ENCODE data around the gene MSANTD1.

Gene MSANTD1

DNA sequence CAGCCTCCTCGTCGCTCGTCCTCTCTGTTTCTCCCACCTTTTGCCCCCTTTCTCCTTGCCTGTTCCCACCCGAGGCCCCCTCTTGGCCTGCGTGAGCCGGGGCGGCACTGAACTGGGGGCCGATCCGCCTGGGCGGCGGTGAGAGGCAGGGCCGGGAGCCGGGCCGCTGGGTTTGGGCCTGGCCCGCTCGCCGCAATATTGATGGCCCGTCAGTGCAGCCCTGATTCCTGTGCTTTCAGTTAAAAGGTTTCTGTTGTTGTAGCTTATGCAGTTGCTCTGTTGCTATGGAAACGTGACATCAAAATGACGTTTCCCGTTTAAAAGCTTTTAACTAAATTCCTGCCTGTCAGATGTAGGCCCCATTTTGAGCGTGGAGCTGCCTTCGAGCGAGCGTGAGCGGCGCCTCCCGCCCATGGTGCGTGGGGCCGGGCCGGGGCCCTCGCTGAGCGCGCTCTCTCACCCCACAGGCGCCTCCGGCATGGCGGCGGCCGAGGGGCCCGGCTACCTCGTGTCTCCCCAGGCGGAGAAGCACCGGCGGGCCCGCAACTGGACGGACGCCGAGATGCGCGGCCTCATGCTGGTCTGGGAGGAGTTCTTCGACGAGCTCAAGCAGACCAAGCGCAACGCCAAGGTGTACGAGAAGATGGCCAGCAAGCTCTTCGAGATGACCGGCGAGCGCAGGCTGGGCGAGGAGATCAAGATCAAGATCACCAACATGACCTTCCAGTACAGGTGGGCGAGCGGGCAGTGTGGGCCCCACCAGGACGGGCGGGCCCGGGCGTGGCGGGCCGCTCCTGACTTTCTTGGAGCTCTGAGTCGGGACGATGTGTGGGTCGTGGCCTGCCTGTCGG, at the start of gene MSANTD1:
TSS of gene MSANTD1 (plus strand) at position 349 of the 851 bp plus-strand sequence. CDS start at position 413, 64 bp downstream.
- DNase-seq = no peak

DNA sequence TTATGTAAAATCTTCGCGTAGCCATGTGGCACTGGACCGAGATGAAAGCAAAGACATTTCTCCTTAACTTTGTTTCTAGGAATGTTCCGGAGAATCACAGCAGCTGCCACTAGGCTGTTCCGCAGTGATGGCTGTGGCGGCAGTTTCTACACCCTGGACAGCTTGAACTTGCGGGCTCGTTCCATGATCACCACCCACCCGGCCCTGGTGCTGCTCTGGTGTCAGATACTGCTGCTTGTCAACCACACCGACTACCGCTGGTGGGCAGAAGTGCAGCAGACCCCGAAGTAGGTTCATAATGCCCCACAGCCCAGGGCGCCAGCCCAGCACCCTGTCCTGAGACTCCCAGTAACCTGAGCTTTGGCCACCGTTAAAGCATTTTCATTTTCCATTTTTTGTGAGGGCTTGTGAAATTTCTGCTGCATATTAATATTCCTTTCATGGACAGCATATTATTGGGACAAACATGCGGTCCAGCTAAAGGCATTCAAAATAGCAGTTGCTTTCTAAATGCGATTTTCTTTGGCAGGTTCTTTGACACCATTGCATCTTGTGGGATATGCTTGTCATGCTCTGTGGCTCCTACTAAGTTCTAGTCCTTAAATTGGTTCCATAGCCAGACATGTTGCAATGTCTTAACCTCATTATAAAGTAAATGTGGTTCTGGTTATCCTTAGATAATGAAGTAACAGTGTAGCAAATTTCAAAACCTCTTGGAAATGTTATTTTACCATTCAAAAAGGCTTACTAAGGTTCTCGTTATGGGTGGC, 49.1 kb upstream of the MSANTD1 start:
- DNase-seq = no peak

GRCh38 chr4:3200423-3201090, 48.4 kb upstream of the MSANTD1 start:
- no peak for DNase-seq

GRCh38 chr4:3201718-3202702, 46.9 kb upstream of the MSANTD1 start:
- DNase-seq = no peak

- DNase-seq = no peak
Measured at GRCh38 chr4:3202836-3203820, 45.8 kb upstream of the MSANTD1 start.

DNA sequence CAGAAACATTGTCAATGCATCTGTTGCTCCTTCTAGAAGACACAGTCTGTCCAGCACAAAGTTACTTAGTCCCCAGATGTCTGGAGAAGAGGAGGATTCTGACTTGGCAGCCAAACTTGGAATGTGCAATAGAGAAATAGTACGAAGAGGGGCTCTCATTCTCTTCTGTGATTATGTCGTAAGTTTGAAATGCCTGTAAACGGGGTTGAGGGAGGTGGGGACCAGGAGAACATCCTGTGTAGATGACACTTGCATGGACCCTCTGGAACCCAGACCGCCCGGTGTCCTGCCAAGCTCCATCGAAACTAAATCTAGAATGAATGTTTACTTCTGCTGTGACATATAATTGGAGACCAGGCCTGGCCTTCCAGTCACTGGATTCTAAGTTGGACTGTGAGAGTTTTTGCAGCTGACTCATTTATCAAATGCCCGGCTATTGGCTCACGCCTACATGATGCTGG, 45.0 kb upstream of the MSANTD1 start:
- peak; percentile 18 for DNase-seq

GRCh38 chr4:3205995-3206394, 43.0 kb upstream of the MSANTD1 start:
- DNase-seq = no peak

DNA sequence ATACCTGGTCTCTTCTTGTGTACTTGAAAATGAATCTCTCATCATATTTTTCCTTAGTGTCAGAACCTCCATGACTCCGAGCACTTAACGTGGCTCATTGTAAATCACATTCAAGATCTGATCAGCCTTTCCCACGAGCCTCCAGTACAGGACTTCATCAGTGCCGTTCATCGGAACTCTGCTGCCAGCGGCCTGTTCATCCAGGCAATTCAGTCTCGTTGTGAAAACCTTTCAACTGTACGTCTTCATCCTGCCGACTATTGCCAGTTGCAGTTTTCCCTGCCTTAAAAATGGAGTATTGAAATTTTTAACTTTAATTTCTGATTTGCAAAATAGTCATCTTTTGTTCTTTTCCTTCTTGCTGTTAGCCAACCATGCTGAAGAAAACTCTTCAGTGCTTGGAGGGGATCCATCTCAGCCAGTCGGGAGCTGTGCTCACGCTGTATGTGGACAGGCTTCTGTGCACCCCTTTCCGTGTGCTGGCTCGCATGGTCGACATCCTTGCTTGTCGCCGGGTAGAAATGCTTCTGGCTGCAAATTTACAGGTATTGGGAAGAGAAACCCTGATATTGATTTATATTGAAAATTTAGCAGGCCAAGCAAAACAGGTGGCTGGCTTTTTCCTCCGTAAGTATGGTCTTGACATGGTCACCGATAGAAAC, 42.4 kb upstream of the MSANTD1 start:
- DNase-seq = no peak

DNA sequence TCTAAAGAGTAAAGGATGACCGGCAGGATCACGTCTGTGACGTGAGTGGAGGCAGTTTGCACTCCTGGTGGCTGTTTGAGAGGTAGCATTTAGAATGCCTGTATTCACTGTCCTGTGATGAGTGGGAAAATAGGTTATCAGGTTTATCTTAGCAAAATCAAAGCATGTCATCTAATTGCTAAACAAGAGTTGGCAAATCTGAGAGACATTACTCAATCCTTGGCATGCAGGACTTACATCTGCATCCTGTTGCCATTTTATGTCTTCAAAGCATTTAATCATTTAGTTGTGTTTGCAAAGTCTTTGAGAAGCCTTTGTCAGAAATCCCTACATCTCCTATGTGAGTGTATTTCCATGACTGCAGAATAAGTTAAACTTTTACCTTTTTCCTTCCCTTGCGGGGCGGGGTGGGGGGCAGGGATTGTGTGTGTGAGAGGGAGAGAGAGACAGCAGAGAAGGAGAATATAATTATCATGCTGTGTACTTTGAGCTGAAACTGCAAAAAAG, 41.4 kb upstream of the MSANTD1 start:
- DNase-seq = no peak

DNA sequence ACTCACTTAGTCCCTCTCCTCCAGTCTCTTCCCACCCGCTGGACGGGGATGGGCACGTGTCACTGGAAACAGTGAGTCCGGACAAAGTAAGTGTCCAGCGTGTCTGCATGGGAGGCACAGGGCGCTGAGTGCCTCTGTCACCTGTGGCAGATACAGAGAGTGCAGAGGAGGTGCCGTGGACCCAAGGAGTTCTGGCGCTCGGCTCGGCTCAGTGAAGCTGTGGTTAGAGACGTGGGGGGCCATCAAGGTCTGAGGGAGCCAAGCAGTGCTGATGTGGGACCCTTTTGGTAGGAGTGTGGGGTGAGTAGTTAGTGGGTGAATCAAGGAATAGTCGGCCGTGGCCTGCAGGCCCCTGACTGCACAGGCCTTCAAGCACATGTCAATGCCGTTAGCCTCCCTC, 40.1 kb upstream of the MSANTD1 start:
- no peak for DNase-seq

- no peak for DNase-seq
Measured at GRCh38 chr4:3209551-3210325, 39.2 kb upstream of the MSANTD1 start.

DNA sequence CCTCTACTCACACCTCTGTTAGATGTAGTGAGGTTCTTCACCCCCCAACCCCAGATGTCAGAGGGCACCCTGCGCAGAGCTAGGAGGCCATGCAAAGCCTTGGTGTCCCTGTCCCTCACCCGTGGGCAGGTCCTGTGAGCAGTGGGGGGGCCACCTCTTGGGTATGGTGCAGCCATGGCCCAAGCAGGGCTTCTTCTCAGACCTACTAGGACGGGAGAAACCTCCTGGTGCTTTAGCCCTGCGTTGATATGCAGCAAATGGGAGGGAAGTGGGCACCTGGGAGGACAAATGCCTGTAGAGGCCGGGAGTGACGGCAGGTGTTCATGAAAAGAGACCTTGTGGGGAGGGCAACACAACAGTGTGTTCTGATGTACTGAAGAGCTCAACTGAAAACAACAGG, 38.5 kb upstream of the MSANTD1 start:
- no peak for DNase-seq

GRCh38 chr4:3211866-3212265, 37.1 kb upstream of the MSANTD1 start:
- no peak for DNase-seq

DNA sequence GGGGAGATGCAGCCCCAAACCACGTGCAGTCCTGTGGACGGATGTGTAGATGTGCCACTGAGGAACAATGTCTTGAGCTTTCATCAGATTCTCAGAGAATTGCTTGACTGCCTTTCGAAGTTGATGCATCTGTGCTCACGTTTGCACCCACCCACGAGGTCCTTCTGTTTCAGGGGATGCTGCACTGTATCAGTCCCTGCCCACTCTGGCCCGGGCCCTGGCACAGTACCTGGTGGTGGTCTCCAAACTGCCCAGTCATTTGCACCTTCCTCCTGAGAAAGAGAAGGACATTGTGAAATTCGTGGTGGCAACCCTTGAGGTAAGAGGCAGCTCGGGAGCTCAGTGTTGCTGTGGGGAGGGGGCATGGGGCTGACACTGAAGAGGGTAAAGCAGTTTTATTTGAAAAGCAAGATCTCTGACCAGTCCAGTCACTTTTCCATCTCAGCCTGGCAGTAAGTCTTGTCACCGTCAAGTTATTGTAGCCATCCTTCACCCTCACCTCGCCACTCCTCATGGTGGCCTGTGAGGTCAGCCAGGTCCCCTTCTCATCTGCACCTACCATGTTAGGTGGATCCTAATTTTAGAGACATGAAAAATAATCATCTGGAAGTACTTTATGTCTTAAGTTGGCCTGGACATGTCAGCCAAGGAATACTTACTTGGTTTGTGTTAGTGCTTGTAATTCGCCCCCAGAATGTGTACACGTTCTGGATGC, 36.4 kb upstream of the MSANTD1 start:
- no peak for DNase-seq

DNA sequence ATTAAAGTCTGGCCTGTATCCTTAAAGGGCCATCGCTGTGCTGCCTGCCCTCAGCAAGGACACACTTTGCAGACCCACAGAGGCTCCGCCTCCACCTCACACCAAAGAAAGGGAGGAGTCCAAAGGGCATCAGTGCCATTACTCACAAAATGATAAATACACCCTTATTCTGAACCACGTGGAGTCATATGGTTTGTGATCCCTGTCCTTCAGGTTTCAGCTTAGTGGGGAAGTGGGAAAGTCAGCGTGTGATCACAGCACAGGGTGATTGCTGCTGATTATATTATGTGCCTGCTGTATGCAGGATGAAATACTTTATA, 35.9 kb upstream of the MSANTD1 start:
- no peak for DNase-seq

GRCh38 chr4:3213661-3214250, 35.2 kb upstream of the MSANTD1 start:
- DNase-seq = no peak

DNA sequence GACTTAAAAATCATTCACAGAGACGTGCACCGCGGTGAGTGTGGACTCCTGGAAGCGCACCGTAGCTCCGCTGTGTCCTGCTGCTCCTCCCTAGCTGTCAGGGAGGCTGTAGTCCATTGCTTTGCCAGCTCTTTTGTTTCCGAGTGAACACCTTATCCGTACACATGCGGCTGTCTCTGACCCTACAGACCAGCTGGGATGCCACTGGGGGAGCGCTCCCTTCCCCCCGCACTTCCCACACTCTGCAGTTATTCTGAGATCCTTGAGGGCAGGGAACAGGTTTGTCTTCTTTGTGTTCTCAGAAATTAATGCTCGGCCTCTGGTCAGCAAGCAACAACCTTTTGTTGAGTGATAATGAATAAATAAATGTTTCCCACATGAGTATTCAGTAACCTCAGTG, 33.7 kb upstream of the MSANTD1 start:
- DNase-seq = no peak

DNA sequence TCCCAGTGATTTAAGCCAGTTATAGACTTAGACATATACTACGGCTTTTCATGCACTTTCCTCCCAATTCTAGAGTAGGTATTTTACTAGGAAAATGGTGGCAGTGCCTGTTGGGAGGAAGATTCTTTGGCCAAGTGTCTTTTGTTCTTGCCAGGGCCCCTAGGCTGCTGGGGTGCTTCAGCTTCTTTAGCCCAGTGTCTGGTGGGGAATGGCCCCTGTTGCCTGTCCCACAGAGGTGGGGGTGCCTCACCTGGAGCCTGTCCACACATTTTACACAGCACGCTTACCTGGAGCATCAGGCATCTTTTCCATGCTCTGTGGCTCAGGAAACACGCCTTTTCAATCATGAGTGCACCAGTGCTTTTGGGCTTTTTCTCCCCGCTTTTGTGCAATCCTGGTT, 33.2 kb upstream of the MSANTD1 start:
- no peak for DNase-seq
